Memory B cell (primary cell): Measurements from ENCODE around the gene GMNC.

Source experiments
- ATAC-seq: fragments of 150-1000 bp; cut with Tn5 transposase; 2 replicates; pipeline ENCODE4 v1.10.0; 2021; ENCODE audit warnings: low read depth, mild to moderate bottlenecking, moderate library complexity
- DNase-seq, 2 donors: peaks; one replicate each; pipeline ENCODE4 v3.0.0; 2022; ENCODE audit warnings: low spot score in 2 of 2
- H3K27ac Mint-ChIP-seq: one replicate; pipeline ENCODE4 v1.8.0; 2022; ENCODE audit warnings: mild to moderate bottlenecking, moderate library complexity, mixed read lengths
- H3K27me3 Mint-ChIP-seq: one replicate; pipeline ENCODE4 v1.8.0; 2022; ENCODE audit warnings: mixed read lengths
- H3K36me3 Mint-ChIP-seq: one replicate; pipeline ENCODE4 v1.8.0; 2022; ENCODE audit warnings: mild to moderate bottlenecking, mixed read lengths
- H3K4me1 Mint-ChIP-seq: one replicate; pipeline ENCODE4 v1.8.0; 2022; ENCODE audit warnings: mixed read lengths
- H3K4me3 Mint-ChIP-seq: one replicate; pipeline ENCODE4 v1.8.0; 2022; ENCODE audit warnings: mild to moderate bottlenecking, moderate library complexity, mixed read lengths
- H3K9me3 Mint-ChIP-seq: one replicate; pipeline ENCODE4 v1.8.0; 2022; ENCODE audit warnings: mixed read lengths

GMNC gene

GRCh38 chr3:190825386-190826016 is 37.0 kb downstream of the GMNC start:
- H3K27ac Mint-ChIP-seq: no peak overlapping the region
- peaks cover 3% of the 10 kb centered on the region for H3K27me3 Mint-ChIP-seq
- peaks cover 2% of the 10 kb centered on the region for H3K9me3 Mint-ChIP-seq
- DNase-seq (no peak), ATAC-seq (no peak)
- H3K4me1 Mint-ChIP-seq: no peaks in the 10 kb centered on the region
- H3K36me3 Mint-ChIP-seq: no peaks in the 10 kb centered on the region
- no peak overlapping the region for H3K4me3 Mint-ChIP-seq

GRCh38 chr3:190811775-190812480 is 50.6 kb downstream of the GMNC start:
- Mint-ChIP-seq H3K27ac (no peak overlapping the region), H3K27me3 (peaks cover 6% of the 10 kb centered on the region), H3K36me3 (no peaks in the 10 kb centered on the region), H3K9me3 (peaks cover 2% of the 10 kb centered on the region), H3K4me1 (peaks cover 2% of the 10 kb centered on the region), H3K4me3 (no peak overlapping the region)
- DNase-seq (no peak), ATAC-seq (no peak)

DNA sequence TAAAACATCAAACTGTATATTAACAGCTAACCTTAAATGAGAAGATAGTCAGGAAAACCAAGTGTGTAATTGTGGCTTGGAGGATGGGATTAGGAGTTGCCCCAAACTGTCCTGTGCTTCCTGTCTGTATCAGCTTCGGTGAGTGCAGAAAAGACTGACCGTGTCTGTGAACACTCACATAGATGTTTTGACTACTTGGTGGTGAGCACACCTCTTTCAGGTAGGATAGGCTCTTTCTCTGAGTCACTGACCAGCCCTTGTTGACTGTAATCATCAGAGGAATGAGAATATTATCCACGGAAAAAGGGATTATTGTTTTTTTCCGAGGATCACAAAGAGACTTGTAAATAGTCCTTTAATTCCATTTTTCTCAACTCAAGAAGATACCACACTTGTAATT is 51.5 kb downstream of the GMNC start:
- Mint-ChIP-seq H3K4me3 (no peak overlapping the region), H3K27ac (no peak overlapping the region), H3K4me1 (peaks cover 2% of the 10 kb centered on the region), H3K27me3 (peaks cover 6% of the 10 kb centered on the region), H3K9me3 (no peaks in the 10 kb centered on the region), H3K36me3 (no peaks in the 10 kb centered on the region)
- DNase-seq (no peak), ATAC-seq (no peak)

DNA sequence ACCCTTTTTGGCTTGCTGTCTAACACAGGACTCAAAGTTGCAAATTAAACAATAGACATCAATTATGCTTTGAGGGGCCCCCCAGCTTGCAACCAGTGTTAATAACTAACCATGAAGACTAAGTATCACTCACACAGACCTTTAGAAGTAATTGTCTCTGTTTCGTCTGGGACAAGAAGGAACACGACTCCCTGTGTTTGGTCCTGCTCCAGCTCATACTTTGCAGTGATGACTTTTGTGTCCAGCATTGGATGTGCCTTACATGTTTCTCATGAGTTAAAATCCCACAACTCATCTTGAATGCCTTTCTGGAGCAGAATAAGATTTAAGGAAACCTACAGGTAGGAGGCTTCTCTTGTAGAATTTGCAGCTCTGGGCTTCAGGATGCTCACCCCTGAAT is 53.1 kb downstream of the GMNC start:
- Mint-ChIP-seq H3K4me1 (peaks cover 2% of the 10 kb centered on the region), H3K9me3 (no peaks in the 10 kb centered on the region), H3K36me3 (no peaks in the 10 kb centered on the region), H3K27me3 (peaks cover 6% of the 10 kb centered on the region), H3K4me3 (no peak overlapping the region), H3K27ac (no peak overlapping the region)
- ATAC-seq: no peak
- DNase-seq: no peak

DNA sequence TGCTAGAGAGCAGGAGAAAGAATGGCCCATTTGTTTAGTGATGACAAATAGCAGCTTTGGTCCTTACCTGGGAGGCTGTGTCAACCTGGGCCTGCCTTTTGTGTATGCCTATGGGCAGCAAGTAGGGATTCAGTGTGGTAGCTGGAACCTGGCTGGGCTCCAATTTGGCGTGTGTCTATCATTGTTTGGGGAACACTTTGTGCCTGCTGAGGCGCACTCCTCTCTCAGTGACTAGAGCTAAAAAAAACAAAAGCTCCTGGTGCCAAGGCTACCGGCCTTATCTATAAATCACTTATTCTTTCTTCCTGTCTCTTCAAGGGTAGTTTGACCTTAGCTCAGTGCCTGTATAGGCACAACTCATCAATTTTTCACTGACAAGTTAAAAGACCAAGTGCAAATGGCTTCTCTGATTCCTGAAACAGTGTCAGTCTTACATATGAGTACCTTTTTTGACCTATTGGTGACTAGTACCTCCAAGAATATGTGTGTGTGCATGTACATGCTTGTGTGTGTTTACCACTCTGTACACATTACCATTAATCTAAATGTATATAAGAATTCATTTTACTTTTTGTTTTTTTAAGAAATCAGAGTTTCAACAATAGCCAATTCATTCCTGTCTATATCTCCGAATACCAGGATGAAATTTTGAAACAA is 54.6 kb downstream of the GMNC start:
- Mint-ChIP-seq H3K36me3 (no peaks in the 10 kb centered on the region), H3K27me3 (peaks cover 6% of the 10 kb centered on the region), H3K4me3 (no peak overlapping the region), H3K27ac (no peak overlapping the region), H3K9me3 (no peaks in the 10 kb centered on the region), H3K4me1 (peaks cover 2% of the 10 kb centered on the region)
- ATAC-seq (no peak), DNase-seq (no peak)
